ENCODE measurements around the gene NAB2.

Gene NAB2

DNA sequence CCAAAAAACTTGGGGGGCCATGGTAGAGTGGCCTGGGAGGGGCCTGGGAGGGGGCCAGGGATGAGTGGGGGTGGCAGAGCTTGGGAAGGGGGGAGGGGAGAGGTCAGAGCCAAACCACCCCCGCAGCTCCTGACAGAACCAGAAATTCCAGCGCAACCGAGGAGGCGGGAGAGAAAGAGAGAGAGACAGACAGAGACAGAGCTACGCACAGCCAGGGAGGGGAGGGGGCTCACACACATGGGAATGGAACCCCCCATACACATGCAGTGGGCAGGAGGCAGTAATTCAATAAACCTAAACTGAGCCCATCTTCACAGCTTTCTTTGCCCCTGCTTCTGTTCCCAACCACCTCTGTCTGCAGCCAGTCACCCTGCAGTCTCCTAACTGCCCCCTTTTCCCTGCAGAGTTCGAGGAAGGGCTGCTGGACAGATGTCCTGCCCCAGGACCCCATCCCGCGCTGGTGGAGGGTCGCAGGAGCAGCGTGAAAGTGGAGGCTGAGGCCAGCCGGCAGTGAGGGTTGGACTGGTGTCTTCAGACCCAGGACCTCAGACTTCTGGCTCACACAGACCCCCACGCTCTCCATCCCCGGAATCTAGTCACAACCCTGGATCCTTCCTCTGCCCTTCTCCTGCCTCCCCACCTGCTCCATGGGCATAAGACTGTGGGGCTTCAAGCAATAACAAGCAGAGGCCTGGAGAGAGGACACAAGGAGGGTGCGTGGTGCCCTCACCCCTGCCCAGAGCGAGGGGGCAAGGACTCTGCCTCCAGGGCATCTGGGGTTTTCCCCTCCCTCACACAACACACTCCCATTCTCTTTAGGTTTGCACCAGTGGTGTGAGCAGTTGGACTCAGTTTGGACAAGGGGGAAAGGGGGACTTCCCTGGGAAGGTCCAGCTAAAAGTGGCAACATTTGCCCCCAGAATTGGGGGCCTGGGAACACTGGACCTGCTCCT lies 5.6 kb downstream of the NAB2 start:
- no peak for DNase-seq

DNA sequence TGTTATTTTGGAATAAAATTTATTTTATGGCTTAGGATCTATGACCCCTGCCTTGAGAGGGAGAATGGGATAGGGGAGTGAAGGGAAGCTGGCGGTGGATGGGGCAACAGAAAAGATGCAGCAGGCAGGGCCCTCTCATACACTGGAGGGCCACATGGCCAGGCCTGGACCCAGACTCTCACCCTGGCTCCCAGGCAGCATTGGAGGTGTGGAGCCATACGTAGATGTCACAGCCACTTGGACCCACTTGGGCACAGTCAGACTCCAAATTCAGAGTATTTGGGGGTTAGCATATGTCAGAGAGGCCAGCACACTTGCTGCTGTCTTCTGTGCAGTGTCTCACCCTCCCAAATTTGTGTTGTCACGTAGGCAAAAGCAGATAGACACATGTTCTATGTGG lies 6.5 kb downstream of the NAB2 start:
- DNase-seq = no peak

DNA sequence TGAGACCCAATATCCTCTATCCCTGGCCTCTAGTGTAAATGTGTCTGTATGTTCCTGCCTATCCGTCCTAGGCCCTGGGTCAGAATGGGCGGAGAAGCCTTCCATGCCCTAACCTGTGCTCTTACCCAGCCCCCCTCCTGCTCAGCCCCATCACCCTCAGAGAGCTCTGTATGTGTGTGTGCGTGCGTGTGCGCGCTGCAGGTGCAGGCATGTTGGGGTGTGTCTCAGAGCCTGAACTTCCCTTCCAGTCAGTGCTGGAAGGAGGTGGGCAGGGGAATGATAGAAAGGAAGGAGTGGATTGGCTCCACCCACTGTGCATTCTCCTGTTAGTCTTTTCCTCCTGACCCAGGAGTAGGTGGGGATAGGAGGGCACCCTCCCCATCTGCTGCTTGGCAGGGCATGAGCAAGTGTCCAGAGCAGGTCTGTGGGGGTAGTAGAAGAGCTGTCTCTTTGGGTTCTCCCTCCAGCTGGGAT lies 7.2 kb downstream of the NAB2 start:
- DNase-seq = no peak

DNA sequence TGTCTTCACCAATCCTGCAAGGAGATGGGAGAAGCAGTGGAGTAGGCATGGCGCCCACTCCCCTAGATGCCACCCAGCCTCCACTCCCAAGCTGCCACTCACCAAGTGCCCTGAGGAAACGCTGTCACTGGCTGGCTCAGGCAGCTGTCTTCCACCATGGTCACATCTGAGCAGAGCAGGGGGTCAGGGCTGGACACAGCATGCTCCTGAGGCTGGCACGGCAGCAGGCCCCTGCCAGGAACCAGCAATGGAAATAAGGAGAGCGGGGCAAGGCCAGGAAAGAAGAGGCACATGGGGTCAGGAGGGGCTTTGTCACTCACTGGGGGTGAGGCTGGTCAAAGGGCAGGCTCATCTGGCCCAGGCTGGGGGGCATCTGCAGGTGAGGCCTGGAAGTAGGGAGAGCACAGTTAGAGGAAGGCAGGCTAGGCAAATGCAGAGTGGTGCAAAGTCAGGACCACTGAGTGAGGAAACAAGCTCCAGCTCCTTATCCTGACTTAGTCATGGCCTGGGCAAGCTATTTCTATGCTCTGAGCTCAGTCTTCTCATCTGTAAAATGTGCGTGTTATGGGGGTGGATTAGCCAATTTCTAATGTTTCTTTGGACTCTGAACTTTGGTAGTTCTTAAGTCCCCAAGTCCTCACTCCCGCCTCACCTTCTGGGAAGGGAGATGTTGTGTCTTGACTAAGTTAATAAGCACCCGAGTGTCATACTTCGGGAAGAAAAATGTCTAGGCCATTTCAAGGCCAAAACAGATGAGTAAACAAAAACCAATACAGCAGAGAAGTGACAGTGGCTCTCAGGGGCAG lies 8.0 kb downstream of the NAB2 start:
- DNase-seq = no peak

DNA sequence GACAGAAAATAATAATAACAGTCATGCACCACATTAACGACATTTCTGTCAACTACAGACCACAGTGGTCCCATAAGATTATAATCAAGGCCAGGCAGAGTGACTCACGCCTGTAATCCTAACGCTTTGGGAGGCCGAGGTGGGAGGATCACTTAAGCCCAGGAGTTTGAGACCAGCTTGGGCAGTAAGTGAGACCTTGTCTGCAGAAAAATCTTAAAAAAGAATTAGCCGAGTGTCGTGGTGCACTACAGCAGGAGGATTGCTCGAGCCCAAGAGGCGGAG lies 8.6 kb downstream of the NAB2 start:
- DNase-seq = no peak

DNA sequence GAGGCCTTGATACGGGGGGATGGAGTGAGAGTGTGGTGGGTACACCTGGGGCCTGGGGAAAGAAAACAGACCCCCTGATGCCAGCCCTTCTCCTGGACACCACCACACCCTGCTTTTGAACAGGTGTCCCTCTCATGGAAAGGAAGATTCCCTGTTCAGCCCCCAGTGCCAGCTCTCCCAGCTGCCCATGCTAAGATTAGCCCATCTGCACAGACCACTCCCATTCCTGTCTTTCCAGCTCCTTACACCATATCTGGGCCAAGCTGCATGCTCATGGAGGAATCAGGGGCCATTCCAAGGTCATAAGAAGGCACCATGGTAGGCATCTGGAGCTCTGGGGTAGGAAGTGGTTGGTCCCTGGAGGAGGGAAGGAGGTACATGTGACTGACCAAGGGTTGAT lies 9.6 kb downstream of the NAB2 start:
- DNase-seq = no peak

DNA sequence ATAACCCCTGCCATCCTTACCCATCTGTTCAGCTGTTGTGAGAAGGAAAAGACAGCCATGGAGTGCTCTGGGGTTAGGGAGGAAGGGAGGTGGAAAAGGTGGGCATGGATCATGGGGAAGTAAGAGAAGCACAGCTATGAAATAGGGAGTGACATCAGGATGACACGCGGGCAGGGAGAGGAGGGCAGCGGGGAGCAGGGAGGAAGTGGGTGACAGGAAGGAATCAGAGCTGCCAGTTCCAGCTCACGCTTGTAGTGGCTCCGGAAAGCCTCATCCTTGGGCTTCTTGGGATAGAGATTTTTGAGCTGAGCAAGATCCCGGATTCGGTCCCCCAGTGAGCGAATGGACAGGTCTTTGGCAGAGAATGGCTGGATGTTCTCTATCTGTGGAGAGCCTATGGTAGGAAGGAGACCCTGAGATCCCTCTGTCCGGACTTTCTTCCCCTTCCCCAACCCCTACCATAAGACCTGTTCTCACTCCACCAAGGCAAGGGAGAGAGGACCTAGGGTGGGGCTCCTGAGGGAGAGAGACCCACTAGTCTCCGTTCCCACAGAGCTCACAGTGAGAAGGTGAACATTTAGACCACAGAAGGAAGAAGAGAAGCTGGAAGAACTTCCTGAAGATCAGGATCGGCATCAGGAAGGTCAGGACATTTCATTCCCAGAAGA lies 10.3 kb downstream of the NAB2 start:
- DNase-seq = no peak

DNA sequence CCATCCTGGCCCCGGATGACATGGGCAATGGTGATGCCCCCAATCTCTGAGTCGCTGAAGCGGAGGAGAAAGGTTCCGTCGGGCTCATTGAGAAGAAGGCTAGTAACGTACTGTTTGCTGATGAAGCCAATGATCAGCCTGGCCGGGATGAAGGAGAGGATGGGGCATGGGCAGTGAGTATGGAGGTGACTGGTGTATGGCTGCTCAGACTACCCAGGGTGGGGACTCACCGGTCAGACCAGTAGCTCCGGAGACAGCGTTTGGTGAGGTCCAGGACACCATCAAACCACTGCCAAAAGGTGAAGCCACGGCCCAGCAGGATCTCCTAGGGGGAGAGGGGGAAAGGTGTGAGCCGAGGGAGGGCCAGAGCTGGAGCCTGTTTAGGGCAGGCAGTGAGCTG lies 10.9 kb downstream of the NAB2 start:
- DNase-seq = no peak

DNA sequence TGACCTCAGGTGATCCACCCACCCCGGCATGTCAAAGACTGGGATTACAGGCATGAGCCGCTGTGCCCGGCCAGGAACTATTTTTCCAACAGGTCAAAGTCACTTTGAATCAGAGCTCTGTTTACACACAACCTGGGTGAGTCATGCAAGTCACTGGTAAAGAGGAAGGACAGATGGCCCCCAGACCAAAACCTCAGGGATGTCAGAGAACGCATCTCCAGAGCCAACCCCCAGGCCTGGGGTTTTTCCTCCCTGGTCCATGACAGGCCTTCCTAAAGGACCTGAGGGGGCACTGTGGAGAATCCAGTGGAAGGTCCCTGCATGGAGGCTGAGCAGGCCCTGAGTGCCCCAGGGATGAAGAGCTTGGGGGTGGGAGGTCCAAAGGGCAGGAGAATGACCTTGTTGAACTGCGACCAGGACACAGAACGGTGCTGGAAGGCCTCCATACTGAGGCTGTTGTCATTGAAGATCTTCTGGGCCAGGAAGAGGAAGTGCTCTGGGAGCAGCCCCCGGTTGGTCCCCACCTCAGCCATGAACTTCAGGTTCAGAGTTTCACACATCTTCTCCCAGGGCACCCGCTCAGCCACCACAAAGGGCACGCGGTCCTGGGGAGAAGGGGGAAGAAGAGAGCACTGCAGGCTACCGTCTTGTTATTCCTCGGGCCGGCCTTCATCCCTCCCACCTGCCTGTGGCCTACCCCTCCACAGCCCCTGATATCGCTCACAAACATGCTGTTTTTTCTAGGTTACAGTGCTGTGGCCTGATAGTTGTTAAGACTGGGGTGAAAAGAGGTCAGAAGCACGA lies 13.2 kb downstream of the NAB2 start:
- no peak for DNase-seq

DNA sequence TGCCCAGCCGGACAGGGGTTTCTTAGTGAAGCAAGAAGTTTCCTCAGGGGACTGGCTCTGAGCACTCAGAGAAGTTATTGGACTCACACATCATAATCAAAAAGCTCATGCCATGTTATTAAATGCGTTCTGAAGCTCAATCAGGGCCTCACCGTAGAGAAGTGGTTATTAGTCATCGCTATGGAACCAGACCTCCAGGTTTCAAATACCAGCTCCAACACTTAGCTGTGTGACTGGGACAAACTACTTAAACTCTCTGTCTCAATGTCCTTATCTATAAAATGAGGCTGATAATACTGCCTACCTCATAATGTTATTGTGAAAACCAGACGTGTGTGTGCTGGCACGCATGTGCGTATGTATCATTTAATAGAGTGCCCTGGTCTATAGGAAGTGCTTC lies 14.9 kb downstream of the NAB2 start:
- DNase-seq = no peak

DNA sequence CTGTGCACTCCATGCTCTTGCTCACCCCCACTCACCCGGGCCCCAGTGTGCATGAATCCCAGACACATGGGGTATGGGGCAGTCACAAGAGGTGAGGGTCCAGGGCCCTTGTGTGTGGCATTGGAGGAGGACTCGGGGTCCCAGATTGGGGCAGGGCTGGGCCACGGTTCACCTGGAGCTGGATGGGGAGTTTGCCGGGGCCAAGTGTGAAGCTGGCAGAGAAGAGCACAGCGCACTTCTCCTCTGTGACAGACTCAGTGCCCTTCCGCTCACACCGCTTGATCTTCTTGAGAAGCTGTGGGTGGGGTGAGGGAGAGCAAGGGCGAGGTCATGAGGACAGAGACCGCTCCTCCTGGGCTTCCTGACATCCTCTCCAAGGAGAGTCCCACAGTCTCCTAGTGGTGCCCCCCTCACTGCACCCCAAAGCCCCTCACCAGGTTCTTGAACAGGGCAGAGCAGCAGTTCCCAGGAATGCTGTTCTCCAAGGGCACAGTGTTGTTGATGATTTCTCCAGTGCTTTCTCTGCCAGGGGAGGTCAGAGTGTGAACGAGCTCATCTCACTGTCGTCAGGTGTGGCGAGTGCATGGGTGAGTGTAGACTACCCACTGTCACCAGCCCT lies 15.5 kb downstream of the NAB2 start:
- no peak for DNase-seq

DNA sequence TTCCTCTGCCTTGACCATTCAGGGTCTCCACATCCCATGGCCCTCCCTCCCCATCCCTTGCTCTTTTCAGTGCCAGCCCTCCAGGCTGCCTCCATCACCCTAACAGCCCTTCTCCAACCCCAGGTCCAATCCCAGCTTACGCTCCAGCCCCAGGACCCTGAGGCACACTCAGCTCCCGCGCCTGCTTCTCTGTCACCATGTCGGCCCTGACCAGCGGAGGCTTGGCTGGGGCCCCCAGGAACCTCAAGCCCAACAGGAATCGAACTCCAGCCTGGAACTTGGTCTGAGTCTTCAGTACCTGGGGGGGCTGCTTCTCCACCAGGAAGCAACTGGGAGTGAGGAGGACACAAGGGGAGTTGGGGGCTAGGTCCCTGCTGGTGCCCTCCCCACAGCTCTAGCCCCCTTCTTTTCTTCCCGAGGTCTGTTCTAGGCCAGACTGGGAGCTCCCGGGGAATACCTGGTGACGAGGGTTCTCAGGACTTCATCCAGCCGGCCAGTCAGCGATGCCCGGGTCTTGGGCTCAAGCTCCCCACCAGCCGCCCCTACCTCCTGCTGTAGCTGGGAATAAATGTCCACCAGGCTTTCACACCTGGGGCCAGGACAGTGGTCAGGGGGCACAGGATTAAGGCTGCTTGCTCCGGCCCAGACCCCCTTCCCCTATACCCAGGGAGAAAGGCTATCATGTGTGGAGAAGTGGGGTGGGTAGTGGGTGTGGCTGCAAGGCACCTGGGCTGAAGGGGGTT lies 16.3 kb downstream of the NAB2 start:
- DNase-seq = no peak

DNA sequence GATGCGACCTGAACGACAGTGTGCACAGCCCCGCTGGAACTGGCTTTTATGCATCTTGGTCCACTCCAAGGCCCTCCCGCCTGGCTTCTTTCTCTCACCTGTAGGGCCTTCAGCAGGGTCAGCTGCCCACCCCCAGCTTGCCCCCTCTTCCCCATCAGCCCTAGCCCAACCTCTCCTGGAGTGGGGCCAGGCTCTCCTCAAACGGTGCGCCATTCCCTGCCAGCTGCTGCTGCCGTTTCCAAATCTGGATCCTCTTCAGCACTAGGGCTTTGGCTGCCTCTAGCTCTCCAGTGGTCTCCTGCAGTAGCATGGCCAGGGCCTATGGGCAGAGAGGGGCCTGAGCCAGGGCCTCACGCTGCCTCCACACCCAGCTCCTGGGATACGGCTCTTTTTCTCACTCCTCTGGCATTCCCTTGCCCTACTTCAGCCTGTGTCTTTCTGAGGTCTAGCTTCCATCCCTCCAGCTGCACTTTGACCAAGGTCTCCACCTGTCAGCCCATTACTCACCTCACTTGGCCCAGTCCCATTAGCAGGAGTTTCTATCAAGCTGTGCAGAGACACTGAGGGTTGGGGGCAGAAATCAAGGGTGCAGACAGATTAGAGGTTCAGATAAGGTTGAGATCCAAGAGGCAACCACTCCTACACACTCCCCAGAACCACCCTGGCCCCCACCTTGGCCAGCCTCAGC lies 17.3 kb downstream of the NAB2 start:
- no peak for DNase-seq

DNA sequence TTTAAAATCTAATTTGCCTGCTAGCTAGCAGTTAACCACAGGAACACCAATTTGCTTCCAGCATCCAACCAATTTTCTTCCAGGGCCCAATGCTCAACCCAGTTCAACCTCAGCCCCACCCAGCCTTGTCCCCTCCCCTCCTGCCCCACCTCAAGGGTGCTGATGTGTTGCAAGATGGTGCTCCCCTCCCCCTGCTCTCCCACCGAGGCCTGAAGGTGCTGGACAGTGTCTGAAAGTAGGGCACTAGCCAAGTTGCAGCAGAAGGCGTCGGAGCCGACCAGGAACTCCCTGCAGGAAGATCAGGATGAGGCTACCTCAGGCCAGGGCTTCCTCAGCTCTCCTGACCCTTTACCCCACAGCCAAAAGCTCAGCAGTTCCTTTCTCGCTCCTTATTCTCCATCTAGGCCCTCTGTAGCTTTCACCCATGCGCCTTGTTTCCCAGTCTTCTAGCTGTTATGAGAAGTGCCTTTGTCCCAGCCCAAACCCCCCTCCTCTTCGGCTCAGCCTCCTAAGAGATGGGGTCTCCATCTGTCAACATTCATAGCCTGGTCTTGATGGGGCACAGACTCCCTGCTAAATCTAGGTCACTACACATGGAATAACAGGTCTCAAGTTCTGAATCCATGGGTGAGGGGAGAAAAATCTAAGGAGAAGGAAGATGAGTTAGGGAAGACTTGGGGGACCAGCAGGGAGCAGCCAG lies 18.7 kb downstream of the NAB2 start:
- DNase-seq = no peak

DNA sequence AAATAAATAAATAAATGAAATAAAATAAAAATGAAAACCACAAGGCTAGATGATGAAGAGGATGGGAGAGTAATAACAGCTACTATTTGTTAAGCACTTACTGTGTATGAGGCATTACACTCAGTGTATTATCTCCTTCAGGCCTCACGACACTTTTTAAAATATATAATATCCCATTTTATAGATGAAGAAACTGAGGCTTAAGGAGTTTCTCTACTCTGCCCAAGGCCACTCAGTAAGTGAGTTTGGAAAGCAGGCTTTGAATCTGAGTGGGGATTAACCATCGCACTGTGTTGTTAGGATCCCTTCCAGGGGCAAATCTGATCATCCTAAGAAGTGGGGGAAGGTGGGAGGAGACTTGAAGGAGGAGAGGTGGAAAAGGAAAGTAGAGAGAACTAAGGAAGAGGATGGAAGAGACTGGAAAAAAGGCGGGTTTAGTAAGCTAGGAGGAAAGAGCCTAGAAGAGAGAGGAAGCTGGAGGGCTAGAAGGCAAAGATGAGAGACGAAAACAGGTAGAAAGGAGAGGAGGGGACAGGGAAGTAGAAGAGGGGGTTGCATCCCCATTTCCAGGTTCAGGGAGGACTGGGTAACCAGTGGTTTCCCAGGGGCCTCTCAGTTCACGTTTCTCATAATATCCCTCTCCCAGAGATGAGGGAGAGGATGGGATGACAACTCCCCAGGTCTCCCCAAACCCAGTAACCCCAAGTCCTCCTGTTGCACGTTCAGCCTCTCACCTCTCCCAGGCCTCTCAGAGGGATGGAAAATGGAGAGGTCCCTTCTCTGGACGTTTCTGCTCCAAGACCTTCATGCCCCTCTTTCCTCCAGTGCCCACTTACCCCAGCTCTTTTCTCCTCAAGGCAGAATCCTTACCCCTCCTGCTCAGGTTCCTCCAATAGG lies 20.5 kb downstream of the NAB2 start:
- no peak for DNase-seq

DNA sequence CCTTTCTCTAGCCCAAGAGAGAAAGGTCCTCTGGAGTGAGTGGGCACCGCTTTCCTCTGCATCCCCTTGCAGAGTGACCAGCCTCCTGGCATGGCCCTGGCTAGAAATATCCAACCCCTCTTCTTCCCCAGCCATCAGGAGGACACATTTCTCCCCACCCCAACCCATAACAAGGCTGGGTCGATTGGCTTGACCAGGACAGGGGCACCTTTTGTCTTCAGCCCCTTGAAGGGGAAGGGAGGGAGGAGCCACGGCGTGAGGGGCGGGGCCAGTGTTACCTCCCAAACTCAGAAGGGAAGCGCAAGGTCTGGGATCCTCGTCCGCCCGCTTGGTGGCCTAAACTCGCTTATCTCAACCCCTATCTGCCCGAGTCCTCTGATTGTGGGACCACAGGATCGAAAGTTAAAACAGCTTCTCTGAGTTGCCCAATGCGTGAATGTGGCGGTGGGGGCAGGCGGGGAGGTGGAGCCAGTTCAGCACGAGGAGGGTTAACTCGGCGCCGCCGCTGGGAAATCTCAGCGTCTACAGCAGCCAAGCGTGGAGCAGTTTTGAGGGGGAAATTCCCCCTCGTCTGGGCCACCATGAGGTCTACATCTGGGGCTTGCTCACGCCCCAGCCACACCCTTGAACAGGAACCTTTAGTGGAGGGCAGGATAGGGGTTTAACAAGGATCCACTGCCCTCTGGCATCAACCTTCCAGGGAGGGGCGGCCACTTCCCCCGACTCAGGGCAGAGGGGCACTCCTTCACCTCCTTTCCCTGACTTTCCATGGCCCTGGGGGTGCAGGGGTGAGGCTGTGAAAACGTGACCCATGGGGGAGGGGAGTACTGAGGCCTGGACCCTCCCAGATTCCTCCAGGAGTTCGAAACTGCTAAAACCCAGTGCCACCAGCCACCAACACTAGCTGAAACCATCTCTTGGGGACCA lies 21.5 kb downstream of the NAB2 start:
- DNase-seq = no peak

DNA sequence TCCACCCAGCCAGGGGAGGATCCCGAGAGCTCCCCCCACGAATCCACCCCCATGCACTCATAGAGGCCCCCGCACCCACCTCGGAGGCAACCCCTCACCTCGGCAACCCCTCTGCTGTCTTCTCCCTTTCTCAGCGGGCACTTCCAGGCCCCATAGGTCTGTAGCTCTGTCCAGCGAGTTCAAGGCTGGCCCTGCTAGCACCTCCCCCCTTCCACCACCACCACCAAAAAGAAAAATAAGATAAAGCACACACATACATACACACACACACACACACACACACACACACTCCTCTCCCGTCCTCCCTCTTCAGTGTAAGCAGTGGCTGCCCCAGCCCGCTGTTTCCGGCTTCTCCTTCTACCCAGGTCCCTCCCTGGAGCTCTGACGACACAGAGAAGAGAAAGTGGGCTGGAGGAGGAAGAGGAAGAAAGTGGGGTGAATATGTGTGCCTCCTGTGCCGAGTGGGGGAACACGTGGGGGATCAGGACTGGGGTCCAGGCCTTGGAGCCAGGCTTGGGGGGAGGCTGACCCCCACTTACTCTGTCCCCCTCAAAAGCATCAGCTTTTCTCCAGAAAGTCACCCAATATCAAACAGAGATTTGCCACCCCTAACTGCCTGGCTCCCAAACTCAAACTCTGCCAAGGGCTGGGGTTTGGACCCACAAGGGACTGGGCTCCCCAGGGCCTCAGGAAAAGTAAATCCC lies 22.3 kb downstream of the NAB2 start, which contains the start of gene STAT6:
Gene STAT6, minus strand, starts transcription at position 332 of the 704 bp plus-strand sequence. CDS start 3,084 bp downstream, outside the sequence.
- DNase-seq = no peak
